ENCODE results near the gene HOXC12.

- no peak for TF ChIP-seq POLR2A (IDR thresholded peaks at IDR 0.05; ENCODE audit: low read depth, low read length)
- no peak for TF ChIP-seq POLR2AphosphoS5 (IDR thresholded peaks at IDR 0.05; ENCODE audit: low read depth, low read length)
- TF ChIP-seq TAF1 (IDR thresholded peaks at IDR 0.05; ENCODE audit: borderline replicate concordance, low read depth, low read length), result no peak
These were observed 19.7 kb downstream of the HOXC12 start, which contains the start of gene HOTAIR for GRCh38 chr12:53974084-53975063.

Data from GM12892 (cell line).